NCI-H1436 (cell line): ENCODE measurements around the gene LRRC10B.

Experiments used
- DNase-seq: peaks from one replicate; lab custom pipeline; 2025; lab: John Stamatoyannopoulos, UW

LRRC10B gene

DNA sequence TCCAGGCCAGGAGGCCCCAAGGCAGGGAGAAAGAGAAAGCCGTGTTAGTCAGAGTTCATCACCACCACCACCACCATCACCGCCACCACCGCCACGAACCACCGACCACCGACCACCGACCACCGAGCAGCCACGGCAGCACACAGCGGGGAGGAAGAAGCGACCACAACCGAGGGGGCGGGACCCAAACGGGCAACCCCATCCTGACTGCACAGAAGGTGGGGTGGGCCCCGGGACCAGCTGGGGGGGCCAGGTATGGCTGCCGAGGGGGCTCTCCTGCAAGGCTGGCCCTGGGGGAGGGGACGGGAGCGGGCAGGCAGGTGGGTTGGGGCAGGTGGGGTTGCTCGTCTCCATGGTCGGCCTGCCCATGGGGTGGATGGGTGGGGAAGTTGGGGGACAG, 38.1 kb downstream of the LRRC10B start:
- no peak for DNase-seq

DNA sequence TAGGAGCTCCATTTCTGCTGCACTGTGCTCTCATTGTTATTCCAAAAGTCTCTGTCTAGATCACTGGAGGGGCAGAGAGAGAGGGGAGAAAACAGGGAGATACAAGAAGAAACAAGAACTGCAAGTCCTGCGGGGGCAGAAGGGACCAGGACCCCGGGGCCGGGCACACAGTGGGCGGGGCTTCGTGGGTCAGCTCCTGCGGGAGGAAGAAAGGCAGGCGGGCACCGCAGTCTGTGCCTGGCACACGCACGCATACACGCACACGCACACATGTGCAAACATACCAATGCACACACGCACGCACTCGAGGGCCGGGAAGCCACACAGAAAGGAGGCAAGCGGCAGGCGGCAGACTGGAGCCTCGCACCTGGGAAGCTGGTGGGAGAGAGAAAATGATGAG, 38.7 kb downstream of the LRRC10B start:
- DNase-seq, result no peak

DNA sequence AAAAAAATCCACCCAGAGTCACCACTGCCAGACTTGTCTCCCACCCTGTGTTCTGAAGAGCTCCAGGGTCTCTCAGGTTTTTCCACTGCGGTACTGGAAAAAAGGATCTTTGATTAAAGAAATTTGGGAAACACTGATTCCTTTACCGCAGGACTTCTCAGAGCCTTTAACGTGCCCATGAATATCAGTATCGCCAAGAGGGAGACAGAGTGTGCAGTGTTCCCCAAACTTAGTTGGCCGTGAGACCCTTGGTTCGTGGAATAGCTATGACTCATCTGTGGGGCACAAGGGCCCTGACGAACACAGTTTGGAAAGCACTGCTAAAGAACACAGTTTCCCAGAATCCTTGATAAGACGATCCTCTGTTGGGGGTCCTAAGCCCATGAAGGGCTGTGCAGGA, 40.6 kb downstream of the LRRC10B start:
- no peak for DNase-seq

DNA sequence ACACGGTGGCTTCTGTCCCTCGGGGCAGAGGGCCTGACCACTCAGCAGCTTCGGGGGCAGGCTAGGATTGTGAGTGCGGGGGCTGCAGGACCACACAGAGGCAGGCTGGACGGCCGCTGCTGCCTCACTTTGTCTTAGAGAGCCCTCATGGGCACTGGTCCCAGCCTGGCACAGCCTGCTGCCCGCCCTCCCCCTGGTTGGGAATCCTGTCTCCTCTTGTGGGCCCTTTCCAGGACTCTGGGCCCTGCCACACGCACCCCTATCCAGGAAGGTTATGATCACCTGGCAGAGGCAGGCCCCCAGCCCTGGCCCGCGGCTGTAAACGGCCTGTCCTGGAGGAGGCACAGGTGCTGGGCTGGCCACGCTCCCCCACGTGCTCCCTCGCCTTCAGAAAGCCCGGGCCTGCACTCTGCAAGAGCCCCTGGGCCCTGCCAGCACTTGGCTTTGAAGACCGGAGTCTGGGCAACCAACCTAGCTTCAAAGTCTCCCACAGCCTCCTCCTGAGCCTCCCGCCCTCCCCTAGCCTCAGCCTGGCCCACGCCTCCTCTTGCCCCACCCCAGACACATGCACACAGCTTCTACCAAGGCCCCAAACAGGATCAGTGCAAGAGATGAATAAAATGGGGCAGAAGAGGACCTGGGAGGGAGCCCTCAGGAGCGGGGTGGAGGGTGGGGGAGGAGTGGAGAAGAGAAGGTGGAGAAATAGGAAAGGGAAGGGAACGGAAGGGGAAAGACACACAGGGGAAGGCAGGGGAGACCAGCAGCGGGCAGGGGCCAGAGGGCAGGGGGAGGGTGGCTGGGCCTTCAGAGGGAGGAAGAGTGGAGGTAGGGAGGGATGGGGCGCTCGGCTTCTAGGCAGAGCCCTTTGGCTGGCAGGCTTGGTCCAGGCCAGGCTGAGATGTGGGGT, 41.4 kb downstream of the LRRC10B start:
- no peak for DNase-seq

DNA sequence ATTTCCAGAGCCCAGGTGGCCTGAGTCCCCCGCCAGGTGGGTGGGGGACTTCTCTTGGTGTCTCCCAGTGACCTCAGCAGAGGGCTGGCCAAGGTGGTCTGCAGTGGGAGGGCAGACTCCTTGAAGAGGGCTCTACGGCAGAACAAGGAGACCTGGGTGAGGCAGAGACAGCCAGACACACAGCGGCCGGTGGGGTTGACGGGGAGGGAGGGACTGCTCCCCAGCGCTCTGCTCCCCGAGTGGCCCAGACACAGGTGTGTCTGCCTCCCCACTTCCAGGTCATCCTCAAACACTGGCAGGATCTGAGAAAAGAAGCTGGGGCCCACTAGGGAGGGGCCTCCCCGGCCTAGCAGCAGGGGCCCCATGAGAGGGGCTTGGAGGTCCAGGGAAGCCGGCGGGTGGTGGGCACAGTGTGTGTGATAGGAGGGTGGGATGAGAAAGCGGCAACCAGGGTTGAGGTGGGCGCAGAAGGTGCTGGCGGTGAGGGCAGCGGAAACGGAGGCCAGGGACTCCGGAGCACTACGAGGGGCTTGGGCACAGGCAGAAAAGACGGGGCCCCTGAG, 42.2 kb downstream of the LRRC10B start:
- no peak for DNase-seq

DNA sequence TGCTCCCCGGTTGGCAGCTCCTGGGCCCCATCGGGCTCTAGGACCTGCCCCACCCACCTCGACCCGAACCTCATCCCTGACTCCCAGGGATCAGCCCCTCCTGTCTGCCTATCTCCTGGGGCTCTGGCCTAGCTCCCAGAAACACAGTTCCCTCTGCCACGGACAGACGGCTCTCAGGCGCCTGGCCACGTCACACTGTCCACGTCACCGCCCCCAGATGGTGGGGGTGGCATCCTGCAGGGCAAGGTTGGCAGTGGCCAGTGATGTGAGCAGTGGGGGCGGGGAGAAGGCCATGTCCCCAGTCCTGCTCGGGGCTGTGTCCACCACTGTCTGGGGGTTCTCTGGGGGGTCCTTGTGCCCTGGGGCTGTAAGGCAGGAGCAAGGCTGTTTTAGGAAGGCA, 43.1 kb downstream of the LRRC10B start:
- no peak for DNase-seq

DNA sequence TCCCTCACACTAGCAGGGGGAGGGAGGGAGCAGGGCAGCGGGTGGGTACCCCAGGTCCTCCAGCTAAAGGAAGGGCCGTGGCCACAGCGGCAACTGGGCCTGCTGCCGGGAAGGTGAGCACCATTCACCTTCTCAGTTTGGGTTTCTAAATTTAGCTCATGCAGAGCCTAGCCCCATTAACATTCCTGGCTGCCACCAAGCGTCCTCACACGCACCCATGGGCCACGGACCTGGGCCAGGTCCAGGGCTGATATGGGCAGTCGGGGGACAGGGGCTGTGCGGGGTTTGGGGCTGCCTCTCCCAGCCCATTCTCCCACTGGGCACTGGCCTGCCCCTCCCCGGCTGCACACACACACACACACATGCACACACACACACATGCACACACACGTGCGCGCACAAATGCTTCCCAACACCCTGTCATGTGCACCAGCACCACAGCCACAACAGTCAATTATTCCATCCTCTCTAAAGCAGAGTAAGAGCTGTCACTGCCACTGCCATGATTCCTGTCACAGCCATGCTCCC, 43.6 kb downstream of the LRRC10B start:
- no peak for DNase-seq

DNA sequence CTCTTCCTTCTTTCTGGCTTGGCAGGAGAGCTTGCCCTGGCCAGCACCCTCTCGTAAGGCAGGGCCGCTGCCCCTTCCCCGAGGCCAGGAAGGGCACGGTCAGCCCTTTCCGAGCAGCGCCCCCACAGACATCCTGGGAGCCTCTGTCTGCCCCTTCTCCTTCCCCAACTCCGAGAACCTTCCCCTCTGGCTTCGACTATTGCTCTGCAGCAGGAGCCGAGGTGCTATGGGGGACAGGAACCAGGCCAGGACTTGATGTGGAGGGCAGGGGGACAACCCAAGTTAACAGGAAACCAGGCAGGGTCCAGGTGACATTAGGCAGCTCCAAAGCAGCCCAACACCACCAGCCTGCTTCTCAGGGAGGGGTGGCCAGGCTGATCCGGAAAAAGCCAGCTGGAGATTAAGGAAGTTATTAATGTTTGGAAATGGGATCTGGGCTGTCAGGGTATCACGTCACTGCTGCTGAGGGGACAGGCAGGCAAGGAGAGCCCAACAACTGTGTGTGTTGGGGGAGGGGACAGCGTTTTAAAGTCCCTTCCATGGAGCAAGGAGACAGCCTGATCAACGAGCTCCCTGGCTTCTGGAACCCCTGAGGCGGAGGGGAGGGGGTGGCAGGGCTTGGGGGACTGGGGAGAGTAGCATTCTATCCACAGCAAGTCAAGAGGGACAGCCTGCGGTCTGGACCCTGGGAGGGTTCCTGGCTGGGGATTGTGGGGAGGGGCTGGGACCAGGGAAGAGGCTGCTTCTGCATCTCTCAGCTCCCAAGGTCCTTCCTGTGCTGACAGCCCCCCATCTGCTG, 45.0 kb downstream of the LRRC10B start:
- DNase-seq, result no peak

DNA sequence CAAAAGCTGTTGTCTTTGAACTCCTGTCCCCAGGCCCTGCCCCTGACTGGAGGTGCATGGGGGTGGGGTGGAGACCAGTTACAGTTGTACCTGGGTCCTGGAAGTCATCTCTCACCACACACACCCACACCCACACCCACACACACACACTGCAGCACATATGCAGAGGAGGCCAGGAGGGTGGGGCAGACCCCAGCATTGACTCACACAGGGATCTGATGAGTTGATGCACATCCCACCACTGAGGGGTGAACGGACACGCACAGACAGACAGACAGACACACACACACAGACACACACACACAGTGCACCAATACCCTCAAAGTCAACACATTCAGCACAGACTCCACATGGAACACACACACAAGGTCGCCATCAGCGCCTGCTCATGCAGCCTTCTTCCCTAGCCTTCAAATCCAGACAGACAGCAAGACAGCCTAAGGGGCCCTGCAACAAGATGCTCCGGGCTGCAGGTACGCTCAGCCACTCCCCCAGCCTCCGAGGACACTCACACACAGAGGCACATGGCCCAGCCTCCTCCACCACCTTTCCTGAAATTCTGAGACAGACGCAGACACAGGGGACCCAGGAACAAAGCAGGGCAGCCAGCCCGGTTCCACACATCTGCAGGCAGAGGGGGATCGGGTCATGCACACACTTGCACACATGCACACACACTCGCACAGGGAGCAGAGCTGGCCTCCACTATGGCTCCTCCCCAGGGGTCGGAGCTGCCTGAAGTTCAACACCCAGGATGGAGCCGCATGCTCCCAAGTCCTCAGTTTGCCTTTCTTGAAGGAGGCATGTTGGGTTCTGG, 45.8 kb downstream of the LRRC10B start:
- no peak for DNase-seq

DNA sequence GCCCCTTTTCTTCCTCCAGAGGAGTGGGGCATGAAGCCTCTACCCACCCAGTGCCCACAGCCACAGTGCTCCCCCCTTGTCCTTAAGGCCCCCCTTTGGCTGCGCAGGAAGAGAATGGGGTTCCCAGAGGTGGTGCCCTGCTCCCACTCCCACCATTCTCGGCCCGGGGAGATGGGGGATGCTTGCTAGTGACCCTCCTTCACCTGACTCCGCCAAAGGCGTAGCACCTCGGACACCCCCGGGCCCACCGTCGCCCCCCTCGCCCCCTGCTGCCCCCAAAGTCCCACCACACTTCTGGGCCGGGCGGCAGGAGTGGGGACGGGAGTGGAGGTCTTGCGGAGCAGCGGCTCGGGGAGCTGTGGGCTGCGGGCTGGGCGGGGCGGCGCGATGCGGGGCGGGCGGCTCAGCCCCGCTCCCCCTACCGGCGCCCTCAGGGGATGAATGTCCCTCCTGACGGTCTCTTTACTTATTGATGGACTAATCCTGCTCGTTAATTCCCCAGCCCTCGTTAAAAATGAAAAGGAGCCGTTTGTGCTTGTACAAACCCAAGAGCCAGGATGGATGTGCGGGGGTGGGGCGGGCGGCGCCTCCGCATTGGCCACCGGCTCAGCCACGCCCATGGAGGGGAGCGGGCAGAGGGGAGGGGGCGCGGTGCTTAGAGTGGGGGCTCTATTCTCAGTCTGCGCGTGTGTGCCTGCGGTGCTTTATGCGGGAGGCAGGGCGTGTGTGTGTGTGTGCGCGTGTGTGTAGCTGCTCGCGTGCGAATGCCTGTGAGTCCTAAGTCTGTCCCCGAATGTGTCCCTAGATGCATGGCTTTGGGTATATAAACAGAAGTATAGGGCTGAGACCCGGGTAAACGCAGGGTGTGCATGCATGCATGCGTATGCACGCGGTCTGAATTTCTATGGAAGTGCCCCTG, 46.8 kb downstream of the LRRC10B start:
- peak; percentile 40 for DNase-seq

DNA sequence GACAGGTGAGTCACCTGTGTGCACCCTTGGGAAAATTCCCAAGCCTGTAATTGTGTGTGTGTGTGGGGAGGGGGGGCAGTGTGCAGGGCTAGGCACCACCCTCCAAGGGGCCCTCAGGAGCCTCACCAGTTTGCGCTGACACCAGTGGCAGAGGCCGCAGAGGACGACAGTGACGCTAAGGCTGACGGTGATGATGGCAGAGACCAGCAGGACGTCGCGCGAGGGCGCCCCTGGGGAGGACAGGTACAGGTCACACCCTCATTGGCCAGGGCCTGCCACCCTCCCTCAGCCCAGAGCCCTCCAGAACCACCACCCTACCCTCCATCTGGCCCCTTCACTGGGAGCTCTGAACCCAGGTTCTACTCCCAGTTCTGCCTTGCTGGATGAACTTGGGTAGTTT, 47.4 kb downstream of the LRRC10B start:
- DNase-seq, result no peak

DNA sequence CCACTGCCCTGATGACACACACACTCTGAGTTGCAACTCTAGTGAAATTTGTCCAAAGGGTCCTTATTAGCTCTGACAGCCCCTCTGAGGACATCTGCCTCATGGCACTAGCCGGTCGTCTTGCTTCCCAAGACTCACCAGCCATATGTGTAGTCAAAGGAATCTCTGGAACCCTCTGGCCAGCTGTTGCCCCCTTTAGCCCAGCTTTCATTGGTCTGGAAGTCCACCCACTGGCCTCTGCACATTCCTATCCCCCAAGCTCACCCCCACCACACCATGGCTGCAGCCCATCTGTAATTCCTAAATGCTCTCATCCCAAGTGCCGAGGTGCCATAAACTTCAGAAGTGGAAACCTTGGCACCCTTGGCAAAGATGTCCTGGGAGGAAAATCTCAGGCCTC, 48.1 kb downstream of the LRRC10B start:
- no peak for DNase-seq
